KBM-7 (cell line): ENCODE data around the gene DPYSL4.

Experiments used
- DNase-seq: peaks from one replicate; pipeline ENCODE4 v3.0.0-alpha.2; 2015
- in situ Hi-C: fragments of 300-500 bp; cut with MboI; formaldehyde crosslinking; loops from 2 replicates; pipeline ENCODE4 v1.14.3; 2020; ENCODE audit warnings: low sequenced_read_pairs, low pct_unique_long_range_greater_than_20kb, mixed read lengths

DPYSL4 gene

DNA sequence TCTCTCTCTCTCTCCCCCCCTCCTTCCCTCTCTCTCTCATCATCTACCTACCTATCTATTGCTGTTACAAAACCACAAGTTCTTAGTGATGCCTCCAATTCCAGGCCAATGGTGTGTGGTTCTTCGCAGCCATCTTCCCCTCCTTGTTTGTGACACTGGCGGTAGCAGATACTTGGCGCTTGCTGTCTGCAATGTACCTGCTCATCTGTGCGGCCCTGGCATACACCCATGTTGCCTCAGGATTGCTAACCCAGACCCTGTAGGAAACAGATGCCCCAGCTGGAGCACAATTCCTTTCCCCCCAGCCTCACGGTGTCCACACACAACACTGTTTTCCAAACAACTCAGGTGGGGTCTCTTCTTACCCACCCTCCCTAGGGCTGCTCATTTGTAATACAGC, 13.6 kb upstream of the DPYSL4 start:
- DNase-seq = no peak
- in situ Hi-C loops = no loop called here

DNA sequence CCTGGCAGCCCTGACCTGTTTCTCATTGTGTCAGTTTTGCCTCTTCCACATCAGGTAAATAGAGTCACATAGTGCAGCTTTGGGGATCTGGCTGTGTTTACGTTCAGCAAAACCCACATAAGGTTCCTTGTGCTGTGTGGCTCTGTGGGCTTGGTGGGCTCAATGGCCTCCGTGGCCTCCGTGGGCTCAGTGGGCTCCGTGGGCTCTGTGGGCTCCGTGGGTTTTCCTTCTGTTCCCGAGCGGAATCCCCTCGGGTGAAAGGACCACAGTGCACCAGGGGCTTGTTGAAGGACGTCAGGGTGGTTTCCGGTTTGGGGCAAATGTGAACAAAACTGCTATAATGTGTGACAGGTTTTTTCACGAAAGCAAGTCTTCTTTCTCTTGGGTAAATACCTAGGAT, 12.5 kb upstream of the DPYSL4 start:
- in situ Hi-C loops = no loop called here
- DNase-seq = no peak

DNA sequence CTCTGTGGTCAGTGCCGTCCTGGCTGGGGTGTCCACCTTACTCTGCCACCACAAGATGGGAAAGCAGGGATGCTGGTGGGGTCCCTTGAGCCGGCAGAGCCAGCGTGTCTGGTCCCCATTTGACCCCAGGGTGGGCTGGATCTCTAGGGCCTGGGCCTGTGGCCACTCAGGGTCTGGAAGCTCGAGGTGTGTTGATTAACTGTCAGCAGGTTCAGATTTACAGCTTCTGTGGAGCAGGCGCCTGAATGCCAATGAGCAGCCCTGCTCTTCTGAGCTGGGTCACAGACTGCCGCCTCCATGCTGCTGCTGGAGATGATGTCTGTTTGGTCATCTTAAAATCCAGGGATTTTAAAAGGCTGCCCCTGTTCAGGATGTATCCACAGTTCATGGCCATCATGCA, 11.3 kb upstream of the DPYSL4 start:
- in situ Hi-C loops = no loop called here
- DNase-seq = no peak

DNA sequence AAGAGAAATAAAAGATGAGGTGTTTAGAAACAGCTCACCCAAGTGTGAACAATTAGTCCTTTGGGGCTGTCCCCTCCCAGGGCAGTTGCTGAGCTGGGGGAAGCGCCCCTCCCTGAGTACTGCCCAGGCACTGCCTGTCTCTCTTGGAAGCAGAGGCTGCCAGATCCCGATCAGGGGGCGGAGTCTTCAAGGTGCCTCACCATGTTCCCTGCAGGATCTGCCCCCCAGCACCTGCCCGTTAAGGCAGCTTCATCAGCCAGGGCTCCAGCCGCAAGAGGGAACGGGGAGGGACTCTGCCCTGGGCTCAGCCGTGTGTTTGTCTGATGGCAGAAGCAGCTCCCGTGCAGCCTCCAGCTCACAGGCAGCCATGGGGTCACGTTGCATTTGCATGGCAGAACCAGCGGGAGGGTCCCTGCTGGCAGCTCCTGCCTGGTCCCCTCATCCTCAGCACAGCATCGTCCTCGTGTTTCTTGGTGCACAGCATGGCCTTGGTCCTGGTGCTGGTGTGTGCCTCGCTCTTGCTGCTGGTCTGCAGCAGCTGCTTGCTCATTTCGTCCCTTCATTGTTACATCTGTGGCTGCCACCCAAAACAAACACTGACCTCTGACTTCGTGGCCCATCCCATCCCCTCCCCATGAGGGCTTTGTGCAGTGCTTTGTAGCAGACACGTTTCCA, 10.7 kb upstream of the DPYSL4 start:
- no peak for DNase-seq
- in situ Hi-C loops = no loop called here

DNA sequence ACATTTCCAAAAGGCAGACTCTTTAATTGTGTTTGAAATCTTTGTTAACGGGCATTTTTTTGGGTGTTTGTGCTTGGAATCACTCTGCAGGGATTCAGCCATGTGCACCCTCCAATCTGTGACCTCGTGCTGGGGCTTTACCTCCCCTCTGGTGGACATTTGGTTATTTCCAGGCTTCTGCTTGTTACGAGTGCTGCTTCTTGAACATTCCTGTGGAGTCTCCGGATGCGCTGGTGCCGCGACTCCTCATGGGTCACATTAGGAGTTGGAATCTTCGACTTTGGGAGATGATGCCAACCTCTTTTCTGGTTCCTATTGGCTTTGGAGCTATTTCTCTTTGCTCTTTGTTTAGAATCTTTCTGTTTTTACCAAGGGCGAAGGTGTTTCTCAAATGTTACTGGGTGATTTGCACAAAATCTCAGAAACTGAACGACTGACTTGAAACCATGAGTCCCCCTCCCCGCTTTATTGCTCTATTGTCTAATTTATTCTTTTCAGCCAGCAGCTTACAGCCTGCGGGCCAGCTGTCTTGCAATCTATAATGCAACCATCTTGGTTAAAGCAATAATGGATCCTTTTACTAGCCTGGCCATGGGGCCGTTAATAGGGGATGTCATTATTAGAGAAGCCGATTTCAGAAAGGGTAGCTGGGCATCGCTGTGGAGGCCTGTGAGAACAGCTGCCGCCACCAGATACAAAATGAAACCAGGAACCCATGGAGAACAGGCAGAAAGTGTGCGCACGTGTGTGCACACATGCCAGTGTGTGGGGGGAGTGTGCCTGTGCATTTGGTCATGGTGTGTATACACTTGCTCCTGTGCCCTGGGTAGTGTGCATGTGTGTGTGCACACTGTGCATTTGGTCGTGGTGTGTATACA, 9.9 kb upstream of the DPYSL4 start:
- DNase-seq = no peak
- in situ Hi-C loops = no loop called here

DNA sequence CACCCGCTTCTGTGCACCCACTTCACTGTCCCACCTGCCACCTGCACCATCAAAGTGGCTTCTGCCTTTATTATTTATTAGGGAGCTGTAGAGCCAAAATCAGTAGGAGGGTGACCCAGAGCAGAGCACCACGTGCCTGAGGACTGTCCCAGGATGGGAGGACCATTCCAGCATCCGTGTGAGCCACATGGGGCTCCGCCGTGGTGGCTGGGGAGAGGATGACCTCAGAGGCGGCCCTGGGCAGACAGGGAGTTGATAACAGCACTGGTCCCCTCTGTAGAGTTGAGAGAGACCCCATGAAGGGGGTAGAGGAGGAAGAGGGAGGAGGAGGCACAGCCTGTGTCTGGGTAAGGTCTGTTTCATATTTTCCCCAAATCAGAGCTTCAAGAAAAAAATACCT, 8.7 kb upstream of the DPYSL4 start:
- no peak for DNase-seq
- in situ Hi-C loops = no loop called here

DNA sequence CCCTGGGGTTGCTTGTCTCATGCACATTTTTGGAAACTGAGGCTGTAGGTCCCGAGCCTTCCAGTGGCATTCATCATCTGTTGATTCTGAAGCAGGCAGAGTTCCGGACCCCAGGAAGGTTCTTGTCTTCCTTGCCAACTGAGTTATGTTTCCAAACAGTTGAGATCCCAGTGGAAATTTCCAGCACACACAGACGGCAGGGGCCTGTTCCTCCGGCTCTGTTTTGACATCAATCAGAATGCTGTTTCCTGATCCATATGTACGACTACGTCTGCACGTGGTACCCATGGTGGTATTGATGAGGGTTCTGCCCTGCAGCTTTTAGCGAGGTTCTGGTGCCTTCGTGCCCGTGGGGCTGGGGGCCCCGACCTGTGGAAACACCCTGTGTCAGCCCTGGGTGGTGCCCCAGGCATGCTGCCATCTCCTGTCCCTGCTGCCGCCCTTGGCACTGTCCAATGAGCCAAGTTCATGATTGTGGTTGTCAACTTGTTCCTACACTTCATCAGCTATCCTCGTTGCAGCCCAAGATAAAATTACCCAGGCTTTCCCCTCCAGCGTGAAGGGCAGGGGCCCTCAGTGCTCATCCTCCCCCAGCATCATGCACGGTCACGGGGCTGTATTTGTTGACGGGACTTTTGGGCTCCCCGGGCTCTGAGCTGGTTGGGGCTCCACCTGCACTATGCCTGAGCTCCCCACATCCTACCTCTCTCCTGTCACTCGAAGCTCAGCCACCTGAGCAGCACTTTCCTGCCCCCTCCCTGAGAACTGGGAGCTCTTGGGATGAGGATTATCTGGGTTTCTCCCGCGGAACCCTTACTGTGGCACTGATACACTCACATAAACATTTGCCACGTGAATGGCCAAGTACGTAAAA, 7.8 kb upstream of the DPYSL4 start:
- in situ Hi-C loops = no loop called here
- DNase-seq = no peak

DNA sequence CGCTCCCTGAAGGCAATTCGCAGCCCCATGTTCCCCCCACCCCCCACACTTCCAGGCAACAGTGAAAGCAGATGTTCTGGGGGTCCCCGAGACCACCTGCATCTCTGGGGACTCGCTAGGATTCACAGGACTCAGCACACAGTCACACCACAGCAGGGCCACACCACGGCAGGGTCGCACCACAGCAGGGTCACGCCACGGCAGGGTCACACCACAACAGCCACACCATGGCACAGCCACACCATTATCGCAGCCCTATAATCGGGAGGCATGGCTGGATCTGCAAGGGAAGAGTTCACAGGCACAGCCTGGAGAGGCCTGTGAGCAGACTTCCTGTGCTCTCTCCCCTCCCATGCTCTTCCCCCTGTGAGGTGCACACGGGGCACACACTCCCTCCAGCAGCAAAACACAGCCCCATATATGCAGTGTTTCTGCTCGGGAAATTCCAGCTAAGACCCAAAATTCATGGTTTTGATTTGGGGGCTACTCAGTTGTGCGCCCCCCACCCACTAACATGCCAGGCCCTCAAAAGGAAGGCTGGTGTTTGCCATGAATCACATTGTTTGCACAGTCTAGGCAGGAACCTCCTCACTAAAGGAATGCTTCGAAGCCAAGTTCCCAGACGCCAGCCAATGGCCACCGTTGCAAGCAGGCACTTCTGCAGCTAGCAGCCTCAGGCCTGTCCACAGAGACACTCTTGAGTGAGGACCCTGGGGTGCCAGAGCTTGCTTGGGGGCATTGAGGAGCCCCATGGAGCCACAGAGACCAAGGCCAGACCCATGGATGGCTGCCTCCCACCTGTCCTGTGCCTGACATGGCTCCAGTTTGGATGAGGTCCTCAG, 7.0 kb upstream of the DPYSL4 start:
- in situ Hi-C loops = no loop called here

DNA sequence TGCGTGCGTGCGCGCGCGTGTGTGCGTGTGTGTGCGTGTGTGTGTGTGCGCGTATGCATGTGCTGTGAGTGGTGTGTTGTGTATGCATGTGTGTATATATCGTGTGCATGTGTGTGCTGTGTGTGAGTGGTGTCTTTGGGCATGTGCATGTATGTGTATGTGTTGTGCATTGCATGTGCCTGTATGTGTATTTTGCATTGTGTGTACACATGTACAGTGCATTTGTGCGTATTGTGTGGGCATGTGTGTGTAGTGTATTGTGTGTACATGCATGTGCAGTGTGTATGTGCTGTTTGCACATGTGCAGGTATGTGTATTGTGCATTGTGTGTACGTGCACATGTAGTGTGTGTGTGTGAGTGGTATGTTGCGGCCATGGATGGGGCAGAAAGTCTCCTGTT, 6.0 kb upstream of the DPYSL4 start:
- in situ Hi-C loops = no loop called here
- no peak for DNase-seq

More for the DNA sequence above, 7.0 kb upstream of the DPYSL4 start:
- DNase-seq = no peak

DNA sequence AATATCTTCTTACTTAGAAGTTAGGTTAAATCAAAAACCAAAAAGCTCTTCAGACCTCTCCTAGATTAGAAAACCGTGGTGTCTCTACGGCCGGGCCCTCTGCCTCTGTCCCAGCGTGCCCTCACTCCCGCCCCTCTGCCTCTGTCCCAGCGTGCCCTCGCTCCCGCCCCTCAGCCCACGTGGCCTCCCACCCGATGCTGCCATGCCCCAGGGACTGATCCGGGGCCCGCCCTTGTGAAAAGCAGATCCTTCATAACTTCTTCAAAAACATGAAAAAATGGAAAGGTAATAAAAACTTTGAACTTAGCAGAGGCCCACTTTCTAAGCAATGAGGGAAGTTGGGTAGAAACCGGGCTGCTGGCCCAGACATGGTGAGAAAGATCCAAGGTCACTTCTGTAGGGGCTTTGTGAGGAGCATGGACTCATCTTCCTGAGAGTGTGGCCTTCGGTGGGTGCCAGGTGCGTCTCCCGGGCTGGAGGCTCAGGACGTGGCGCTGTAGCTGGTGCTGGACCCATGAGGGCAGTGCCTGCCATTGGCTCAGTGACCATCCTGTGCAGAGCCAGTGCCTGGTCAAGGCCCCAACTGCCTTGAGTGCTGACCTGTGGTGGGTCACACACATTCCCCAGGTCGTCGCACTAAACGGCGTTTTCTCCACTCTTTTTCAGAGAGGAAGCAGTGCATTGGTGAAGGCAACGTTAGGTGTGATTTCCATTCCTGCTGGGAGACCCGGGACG, 4.9 kb upstream of the DPYSL4 start:
- in situ Hi-C loops = no loop called here
- no peak for DNase-seq

DNA sequence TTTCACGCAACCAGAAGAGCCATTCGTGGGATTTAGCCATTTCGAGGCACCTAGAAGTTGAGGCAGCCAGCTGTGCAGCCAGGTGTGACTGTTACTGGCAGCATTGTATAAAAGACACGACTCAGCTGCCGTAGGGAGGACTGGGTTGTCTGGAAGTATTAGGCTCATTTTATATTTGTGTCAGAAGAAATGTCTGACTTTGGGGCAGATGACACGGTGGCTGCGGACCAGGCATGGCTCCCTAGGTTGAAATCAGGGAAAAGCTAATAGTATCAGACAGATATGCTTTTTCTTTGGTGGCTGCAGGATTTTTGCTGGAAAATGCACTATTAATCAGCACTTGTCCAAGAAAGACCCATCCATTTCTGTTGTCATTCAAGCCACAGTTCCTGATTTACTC, 4.2 kb upstream of the DPYSL4 start:
- no peak for DNase-seq
- in situ Hi-C loops = no loop called here

DNA sequence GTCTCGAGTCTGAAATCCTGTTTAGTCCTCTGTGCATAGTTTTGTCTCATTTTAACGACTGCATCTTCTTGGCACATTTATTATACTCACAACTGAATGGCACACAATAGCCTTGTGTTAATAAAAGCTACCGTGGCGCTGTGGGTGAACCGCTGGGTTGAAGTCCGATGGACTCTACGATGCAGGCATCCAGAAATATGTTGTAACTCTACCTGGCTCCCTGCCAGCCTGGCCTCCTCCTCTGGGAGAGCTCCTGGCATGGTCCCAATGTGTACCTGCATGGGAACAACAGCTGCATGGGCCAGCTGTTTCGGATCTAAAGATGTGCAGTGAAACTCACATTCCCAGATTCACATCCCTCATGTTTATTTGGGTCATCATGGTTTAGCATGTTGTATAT, 3.7 kb upstream of the DPYSL4 start:
- DNase-seq = no peak
- in situ Hi-C loops = no loop called here

DNA sequence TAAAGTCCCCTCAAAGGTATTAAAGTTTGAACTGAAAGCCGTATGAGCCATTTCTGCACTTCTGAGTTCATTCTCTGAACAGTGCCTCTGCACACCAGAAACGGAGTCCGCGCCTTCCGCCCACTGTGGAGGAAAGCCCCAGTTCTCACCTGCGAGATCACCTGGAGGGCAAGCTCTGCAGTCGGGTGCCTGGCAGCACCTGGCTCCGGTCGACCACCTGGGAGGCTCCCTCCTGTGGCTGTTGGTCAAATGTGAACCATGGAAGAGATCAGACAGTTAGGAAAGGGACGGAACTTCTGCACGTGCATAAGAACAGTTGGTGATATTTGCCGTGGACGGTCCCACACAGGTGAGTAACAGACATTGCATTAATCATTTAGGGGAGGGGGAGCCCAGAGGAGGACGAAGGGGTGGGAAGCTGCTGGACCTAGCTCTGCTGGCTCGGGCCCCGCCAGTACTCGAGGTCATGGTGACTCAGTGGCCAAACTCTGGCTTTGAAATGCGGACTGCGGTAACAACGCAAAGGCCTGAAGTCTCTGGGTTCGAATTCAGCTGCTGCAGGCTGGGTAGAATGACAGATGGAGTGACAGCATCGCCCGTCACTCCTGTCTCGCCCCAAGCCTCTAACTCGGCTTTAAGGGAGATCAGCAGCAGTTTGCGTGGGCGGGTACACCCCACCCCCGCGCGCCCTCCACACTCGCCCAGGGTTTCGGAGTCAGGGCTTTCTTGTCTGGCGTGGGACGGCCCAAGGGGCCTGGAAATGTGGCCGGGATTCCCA, 1.7 kb upstream of the DPYSL4 start:
- DNase-seq = no peak
- in situ Hi-C loops = no loop called here

DNA sequence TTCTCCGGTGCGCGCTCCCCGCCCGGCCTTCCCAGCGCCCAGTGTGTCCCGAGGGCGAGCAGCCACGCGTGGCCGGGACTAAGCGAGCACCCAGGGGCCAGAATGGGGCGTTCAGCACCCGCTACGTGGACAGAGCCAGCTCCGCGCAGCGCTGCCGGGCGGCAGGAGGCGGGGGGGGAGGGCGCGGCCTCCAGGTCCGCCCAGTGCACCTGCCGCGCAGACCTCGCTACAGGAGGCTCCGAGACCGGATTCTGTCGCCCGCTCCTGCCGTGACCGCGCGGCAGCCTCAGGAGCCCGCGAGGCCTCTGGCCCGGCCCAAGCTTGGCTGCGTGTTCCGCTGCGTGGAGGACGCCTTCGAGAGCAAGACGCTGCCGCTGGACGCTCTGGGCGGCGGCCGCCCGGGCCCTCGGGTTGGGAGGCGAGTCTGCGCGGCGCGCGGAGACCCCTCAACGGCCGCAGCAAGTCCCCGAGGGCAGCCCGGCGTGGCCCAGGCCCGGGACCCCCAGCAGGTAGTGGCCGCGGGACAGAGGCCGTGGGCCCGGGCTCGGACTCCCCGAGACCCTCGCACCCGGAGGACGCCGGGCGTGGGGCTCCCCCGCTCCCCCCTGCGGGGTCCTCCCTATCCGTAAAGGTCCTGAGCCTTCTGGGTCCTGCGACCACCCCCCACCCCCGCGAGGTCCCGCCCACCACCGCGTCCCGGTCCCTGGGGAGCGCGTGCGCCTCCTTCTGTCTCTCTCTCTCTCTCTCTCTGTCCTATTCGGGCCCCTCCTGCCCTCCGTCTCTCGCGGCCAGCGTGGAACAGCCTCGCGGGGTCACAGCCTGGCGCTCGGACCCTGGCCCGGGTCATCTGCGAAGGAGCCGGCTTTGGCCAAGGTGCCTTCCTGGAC, 904 bp upstream of the DPYSL4 start:
- in situ Hi-C loops = no loop called here
- DNase-seq = peak; percentile 30

DNA sequence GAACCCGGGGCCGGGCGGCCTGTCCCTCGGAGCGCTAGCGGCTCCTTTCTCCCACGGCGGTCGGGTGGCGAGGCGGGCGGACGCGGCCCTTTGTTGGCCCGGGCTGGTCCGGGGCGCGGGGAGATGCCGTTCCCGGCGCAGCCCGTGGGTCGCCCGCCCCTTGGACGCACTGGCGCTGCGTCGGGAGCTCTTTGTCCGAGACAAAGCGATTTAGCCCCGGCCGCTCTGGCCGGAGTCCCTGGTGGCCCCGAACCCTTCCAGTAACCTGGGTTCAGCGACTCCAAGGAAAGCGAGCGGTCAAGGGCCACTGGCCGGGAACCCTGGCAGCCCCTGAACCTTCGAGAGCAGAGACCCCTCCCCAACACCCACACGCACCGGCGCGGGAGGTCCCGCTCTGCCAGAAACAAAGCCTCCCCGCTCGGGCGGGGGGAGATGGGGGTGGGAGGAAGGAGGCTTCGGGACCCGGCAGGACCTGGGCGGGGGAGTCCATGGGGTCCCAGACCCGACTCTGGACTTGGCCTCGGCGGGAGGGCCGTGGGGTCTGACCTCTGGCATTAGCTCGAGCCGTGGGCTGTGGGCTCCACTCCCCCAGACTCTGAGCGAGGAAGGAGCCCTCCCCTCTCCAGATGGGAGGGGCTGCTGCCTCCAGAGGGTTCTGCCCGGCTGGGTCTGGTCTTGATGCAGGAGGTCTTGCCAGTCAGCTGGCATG, 836 bp downstream of the DPYSL4 start:
- DNase-seq = no peak

DNA sequence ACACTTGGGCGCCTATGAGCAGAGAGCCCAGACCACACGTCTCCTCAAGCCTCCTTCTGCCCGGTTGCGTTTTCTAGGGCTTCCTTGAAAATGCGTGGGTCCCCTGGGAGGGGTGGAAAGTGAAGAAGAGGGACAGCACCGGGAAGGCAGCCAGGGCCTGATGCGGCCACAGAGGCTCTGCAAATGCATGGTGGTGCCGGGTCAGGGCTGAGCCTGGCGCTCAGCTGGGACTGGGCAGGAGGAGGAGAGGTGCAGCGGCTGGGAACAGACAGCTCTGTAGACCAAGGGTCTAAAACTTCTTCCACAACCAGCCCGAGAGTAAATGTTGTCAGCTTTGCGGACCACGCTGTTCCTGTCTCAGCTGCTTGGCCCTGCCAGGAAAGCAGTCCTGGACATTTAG, 1.6 kb downstream of the DPYSL4 start:
- DNase-seq = no peak
- in situ Hi-C loops = no loop called here

More for the DNA sequence above, 836 bp downstream of the DPYSL4 start:
- in situ Hi-C loops = no loop called here
